ENCODE data around the gene TBL1Y.
"Not testable (repeated sequence)": the region's sequence is repeated elsewhere in the genome, so short reads cannot be mapped to it uniquely, and the experiment has no call there.

The TBL1Y gene

DNA sequence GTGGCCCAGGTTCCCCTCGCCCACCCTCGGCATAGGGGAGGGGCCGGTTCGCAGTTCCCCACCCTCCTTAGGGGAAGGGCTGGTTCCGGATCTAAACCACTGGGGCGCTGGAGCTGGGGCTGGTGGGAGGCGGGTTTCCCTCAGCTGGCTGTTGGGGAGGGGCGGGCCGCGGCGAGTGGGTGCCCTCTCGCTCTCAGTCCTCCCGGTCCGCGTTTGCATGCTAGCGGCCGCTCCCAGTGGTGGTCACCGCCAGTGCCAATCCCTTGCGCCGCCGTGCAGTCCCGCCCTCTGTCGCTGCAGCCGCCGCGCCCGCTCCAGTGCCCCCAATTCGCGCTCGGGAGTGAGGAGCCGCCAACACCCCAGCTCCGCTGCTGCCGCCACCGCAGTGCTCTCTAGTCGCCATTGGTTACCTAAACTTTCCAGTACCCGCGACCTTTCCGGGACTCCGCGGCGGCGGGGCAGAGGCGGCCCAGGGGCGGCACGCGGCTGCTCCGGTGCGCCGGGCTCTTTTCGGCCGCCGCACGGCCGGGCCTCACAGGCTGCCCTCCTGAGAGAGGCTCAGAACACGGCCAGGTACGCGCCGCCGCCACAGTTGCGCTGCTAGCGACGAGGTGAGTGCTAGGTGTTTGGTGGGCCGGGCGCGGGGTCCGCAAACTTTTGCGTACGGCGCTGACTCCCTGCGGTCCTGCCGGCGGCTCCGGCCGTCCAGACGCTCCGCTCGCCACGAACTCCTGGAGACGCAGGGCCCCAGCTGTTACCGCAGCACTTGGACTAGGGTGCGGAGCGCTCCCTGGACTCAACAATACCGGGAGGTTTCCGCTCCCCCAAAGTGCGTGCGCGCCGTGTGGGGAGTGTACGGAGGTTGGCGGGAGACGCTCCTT, at the start of gene TBL1Y:
Gene TBL1Y, plus strand, starts transcription at position 326 of the 881 bp plus-strand sequence. CDS start 114,388 bp downstream, outside the sequence.
- no peak for DNase-seq (ENCODE audit: low spot score)

DNA sequence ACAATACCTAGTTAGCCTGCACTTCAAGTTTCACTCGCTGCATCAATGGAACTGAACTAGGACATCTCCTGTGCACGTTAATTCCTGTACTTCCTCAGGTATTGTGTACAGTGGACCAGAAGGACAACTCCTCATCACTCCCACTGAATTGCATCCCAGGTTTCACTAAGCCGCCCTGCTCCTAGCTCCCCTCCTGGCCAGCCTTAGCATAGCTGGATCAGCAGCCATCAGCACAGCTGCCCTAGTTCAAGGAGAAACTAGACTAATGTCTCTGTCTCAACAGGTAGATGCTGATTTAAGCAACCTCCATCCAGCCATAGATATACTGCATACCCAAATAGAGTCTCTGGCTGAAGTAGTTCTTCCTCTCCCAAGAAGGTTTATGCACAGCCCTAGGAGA, 16.0 kb upstream of the TBL1Y start:
- DNase-seq (ENCODE audit: low spot score): no peak

- DNase-seq (ENCODE audit: low spot score): no peak
Observed at GRCh38 chrY:6895236-6895635, 15.3 kb upstream of the TBL1Y start.

- not testable (repeated sequence) for DNase-seq (ENCODE audit: low spot score)
Observed at GRCh38 chrY:6902116-6902515, 8.4 kb upstream of the TBL1Y start.

GRCh38 chrY:6907591-6907990, 2.9 kb upstream of the TBL1Y start:
- DNase-seq (ENCODE audit: low spot score): no peak

DNA sequence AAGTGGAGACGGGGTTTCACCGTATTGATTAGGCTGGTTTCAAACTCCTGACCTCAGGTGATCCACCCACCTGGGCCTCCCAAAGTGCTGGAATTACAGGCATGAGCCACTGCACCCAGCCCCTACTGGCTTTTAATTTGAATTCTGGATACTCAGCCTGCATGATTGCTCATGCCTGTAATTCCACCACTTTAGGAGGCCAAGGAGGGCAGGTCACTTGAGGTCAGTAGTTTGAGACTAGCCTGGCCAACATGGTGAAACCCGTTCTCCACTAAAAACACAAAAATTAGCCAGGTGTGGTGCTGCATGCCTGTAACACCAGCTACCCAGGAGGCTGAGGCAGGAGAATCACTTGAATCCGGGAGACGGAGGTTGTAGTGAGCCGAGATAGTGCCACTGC, 2.5 kb upstream of the TBL1Y start:
- not testable (repeated sequence) for DNase-seq (ENCODE audit: low spot score)

- DNase-seq (ENCODE audit: low spot score): no peak
Observed at GRCh38 chrY:6909118-6909521, 1.4 kb upstream of the TBL1Y start.

GRCh38 chrY:6909856-6910255, 641 bp upstream of the TBL1Y start:
- no peak for DNase-seq (ENCODE audit: low spot score)

GRCh38 chrY:6911253-6911881, 870 bp downstream of the TBL1Y start, which contains the start of gene AMELY:
Gene AMELY, minus strand, starts transcription at chrY:6911752. Its CDS starts 39,144 bp downstream, at chrY:6872608.
- no peak for DNase-seq (ENCODE audit: low spot score)

DNA sequence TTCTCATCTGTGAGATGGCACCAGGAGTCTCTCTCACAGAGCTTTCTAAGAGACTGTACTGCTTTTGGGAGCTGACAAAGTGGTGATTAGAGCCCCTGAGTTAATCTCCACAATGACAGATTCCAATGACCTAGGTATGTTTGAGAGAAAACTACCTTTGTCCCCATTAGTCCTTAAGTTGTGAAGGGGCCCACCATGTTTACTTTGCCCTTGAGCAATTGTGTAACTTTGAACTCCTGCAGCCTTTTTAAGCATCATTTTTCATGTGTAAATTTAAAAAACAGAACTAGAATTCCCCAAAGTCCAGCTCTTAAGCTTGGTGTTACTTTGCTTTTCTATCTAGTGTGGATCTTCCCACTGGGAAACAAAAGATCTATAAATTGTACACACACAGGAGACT, 2.9 kb downstream of the TBL1Y start:
- DNase-seq (ENCODE audit: low spot score): no peak

DNA sequence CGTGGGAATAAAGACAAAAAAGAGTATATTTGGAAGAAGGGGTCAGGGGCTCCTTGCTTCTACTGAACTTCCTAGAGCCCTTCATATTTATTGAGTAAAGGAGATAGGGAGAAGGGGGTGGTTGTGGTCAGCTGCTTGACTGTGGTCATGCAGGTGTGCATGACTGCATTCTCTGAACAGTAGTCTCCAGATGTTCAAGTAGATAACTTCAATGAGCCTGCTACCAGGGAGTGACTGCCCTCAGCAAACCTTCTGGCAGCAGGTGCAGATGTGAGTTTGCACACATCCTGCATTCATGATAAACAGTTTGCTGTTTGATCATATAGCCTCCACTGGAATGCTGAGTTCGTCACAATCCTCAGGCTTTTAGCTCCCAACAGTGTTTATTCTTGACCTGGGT, 10.6 kb downstream of the TBL1Y start:
- DNase-seq (ENCODE audit: low spot score): no peak

DNA sequence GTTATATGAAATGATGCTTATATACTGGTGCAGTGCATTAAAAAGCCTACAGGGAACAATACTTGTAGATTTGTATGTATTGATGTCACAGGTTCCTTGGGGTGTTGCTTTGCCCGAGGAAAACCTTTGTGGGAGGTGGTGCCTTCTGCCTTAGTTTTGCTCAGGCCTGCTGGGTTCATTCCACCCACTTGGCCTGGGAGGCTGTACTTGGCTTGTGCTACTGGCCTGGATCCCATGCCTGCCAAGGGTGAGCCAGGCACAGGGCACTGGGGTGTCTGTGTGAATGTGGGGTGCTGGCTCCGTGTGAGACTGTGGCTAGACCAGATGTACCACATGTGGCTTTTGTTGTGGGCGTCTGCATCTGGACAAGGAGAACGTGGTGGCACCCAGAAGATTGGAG, 17.8 kb downstream of the TBL1Y start:
- no peak for DNase-seq (ENCODE audit: low spot score)

DNA sequence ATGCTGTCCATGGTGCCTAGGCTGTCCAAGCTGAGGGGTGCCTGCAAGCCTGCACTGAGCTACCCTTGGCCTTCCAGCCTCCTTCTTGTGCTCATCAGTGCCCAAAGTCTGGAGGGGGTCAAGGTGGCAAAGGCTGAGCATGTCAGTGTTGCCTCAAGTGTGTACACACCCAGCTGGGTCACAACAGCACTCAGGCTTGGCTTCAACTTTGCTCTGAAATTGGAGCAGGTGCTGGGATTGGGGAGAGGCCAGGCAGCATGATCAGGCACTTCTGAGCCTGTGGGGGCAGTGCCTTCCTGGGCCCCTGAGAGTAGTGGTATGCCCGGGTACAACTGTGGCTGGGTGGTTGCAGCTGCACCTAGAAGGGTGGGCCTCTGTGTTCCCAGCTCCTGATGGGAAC, 18.7 kb downstream of the TBL1Y start:
- DNase-seq (ENCODE audit: low spot score): no peak

GRCh38 chrY:6931779-6932396, 21.4 kb downstream of the TBL1Y start:
- DNase-seq (ENCODE audit: low spot score): no peak

DNA sequence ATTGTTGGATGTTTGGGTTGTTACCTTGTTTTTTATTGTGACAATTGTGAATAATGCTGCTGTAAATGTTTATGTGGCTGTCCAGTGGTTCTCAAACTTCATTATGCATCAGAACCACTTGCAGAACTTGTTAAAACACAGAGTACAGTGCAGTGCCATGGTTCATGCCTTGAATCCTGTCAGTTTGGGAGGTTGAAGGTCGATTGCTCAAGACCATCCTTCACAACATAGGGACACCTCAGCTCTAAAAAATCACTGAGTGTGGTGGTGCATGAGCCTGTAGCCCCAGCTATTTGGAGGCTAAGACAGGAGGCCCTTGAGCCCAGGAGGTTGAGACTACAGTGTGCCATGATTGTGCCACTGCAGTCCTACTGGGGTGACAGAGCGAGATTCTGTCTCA, 25.0 kb downstream of the TBL1Y start:
- no peak for DNase-seq (ENCODE audit: low spot score)

GRCh38 chrY:6947695-6948094, 37.2 kb downstream of the TBL1Y start:
- no peak for DNase-seq (ENCODE audit: low spot score)

GRCh38 chrY:6948378-6948777, 37.9 kb downstream of the TBL1Y start:
- no peak for DNase-seq (ENCODE audit: low spot score)

- no peak for DNase-seq (ENCODE audit: low spot score)
Observed at GRCh38 chrY:6949947-6950346, 39.5 kb downstream of the TBL1Y start.

GRCh38 chrY:6964732-6965131, 54.2 kb downstream of the TBL1Y start:
- no peak for DNase-seq (ENCODE audit: low spot score)

DNA sequence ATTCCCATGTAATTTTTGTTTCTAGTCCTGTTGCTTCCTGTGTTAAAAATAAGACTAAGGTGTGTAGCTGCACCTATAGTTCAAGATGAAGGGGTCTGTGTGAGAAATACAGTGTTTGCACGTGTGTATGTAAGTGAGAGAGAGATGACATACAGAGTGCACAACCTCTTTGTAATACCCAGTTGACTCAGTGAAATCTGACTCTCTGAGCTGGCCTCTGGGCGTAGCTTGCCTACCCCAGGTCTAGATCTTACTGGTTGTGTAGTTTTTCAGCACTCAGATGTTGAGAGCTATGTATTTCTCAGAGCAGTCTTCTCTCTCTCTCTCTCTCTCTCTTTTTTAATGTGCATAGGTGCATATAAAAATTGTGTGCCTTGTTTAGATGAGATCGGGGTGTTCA, 56.0 kb downstream of the TBL1Y start:
- DNase-seq (ENCODE audit: low spot score): no peak

DNA sequence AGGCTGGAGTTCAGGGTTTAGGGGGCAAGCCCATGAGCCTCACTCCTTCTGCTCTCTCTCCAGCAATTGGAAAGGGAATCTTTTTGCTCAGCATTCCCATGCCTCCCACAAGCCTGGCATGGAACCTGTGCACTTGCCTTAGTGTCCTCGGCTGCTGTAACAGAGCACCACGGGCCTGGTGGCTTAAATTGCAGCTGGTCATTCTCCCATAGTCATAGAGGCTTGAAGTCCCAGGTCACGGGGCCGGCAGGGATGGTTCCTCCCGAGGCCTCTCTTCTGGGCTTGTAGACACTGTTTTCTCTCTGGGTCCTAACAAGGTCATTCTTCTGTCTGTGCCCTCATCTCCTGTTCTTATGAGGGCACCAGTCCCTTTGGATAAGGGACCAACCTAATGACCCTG, 57.2 kb downstream of the TBL1Y start:
- no peak for DNase-seq (ENCODE audit: low spot score)

DNA sequence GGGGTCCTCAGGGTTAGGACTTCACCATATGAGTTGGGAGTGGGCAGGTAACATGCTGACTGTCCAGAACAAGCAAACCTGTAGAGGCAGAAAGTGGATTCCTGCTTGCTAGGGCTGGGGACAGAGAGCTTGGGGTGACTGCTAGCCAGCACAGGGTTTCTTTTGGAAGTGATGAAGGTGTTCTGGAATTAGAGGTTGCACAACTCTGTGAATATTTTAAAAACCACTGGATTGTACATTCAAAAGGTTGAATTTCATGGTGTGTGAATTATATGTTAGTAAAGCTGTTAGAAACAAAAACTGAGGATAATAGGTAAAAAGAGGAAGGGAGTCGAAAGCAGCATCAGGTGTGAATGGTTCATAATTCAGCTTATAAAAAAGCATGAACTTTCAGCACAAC, 57.7 kb downstream of the TBL1Y start:
- no peak for DNase-seq (ENCODE audit: low spot score)

DNA sequence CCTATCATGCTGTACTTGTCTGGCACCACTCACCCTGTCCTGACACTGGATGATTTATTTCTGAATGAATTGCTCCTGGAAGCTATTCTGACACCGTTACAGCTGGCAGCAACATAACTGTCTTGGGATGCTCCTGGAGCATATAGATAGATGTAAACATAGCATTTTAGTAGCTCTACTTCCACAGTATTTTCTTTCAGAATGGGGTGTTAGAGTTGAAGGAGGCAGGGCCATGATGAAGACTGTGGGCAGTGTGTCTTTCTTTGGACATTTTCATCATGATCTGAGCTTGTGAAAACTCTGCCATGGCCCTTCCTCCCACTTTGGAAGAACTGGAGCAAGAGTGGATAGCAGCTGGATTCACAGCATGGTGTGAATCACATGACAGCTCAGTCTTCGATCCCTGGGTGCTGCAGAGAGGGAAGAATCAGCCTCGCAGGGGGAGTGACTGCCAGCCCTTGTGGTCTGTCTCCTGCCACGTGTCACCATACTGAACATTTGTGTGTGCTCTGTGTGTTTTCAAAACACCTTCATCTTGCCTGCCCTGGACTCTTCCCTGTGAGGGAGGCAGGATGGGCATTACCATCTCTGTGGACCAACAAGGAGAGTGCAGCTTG, 61.9 kb downstream of the TBL1Y start:
- no peak for DNase-seq (ENCODE audit: low spot score)
